GM19372 (cell line): ENCODE data around the gene SNX20.

ENCODE experiments used
- ATAC-seq: cut with Tn5 transposase; IDR thresholded peaks from one replicate; pipeline ENCODE4 v1.9.1; 2021; ENCODE audit warnings: mild to moderate bottlenecking, low read depth, moderate library complexity; ENCODE audit not compliant: unreplicated experiment

The SNX20 gene

GRCh38 chr16:50705436-50706110, 24.5 kb upstream of the SNX20 start:
- no peak for ATAC-seq

- ATAC-seq = no peak
These were observed 23.1 kb upstream of the SNX20 start for GRCh38 chr16:50704245-50704644.

GRCh38 chr16:50702725-50703124, 21.6 kb upstream of the SNX20 start:
- no peak for ATAC-seq

GRCh38 chr16:50699326-50700159, 18.4 kb upstream of the SNX20 start:
- ATAC-seq = no peak

- ATAC-seq = peak; percentile 42
These were observed 17.0 kb upstream of the SNX20 start for GRCh38 chr16:50697881-50698767.

GRCh38 chr16:50697421-50697715, 16.3 kb upstream of the SNX20 start:
- no peak for ATAC-seq

GRCh38 chr16:50696575-50697420, 15.7 kb upstream of the SNX20 start:
- peak; percentile 63 for ATAC-seq

- ATAC-seq = no peak
These were observed 15.0 kb upstream of the SNX20 start for GRCh38 chr16:50696126-50696525.

GRCh38 chr16:50695017-50696000, 14.2 kb upstream of the SNX20 start:
- ATAC-seq = no peak

- no peak for ATAC-seq
These were observed 13.1 kb upstream of the SNX20 start for GRCh38 chr16:50694206-50694605.

- ATAC-seq = no peak
These were observed 12.1 kb upstream of the SNX20 start, which contains the start of gene NOD2 for GRCh38 chr16:50692999-50693781. Gene NOD2 (plus strand): TSS chr16:50693606. CDS start chr16:50699496, 5,890 bp downstream.

- ATAC-seq = no peak
These were observed 11.5 kb upstream of the SNX20 start for GRCh38 chr16:50692644-50692998.

GRCh38 chr16:50690177-50690576, 9.1 kb upstream of the SNX20 start:
- no peak for ATAC-seq

GRCh38 chr16:50688867-50689266, 7.8 kb upstream of the SNX20 start:
- no peak for ATAC-seq

GRCh38 chr16:50688083-50688482, 7.0 kb upstream of the SNX20 start:
- no peak for ATAC-seq

GRCh38 chr16:50685462-50686063, 4.5 kb upstream of the SNX20 start:
- no peak for ATAC-seq

GRCh38 chr16:50684823-50685461, 3.8 kb upstream of the SNX20 start:
- ATAC-seq = no peak
